GM18511 (cell line): Measurements from ENCODE around the gene CHRM1.
"Not testable (repeated sequence)": the region's sequence is repeated elsewhere in the genome, so short reads cannot be mapped to it uniquely, and the experiment has no call there.

ENCODE experiments used
- ATAC-seq: cut with Tn5 transposase; IDR thresholded peaks from one replicate; pipeline ENCODE4 v1.9.1; 2021; ENCODE audit warnings: mild to moderate bottlenecking, moderate library complexity; ENCODE audit not compliant: unreplicated experiment

Gene CHRM1

GRCh38 chr11:62880231-62880802, 40.8 kb downstream of the CHRM1 start:
- ATAC-seq, result peak; percentile 39

- ATAC-seq, result no peak
Observed at GRCh38 chr11:62879235-62879978, 41.8 kb downstream of the CHRM1 start.

GRCh38 chr11:62876712-62877111, 44.5 kb downstream of the CHRM1 start:
- no peak for ATAC-seq

- ATAC-seq, result no peak
Observed at GRCh38 chr11:62875698-62876478, 45.3 kb downstream of the CHRM1 start.

GRCh38 chr11:62874851-62875250, 46.3 kb downstream of the CHRM1 start:
- ATAC-seq, result no peak

GRCh38 chr11:62865635-62866034, 55.5 kb downstream of the CHRM1 start:
- ATAC-seq, result no peak

GRCh38 chr11:62863687-62864335, 57.4 kb downstream of the CHRM1 start:
- ATAC-seq, result no peak

GRCh38 chr11:62861564-62862192, 59.5 kb downstream of the CHRM1 start:
- not testable (repeated sequence) for ATAC-seq

GRCh38 chr11:62860835-62861563, 60.2 kb downstream of the CHRM1 start:
- ATAC-seq, result no peak

- not testable (repeated sequence) for ATAC-seq
Observed at GRCh38 chr11:62859281-62859703, 61.9 kb downstream of the CHRM1 start.
